ENCODE results near the gene JMJD8. TPM values are rescaled to one million over a fixed set of nuclear protein-coding genes. Genes with fewer than 3 reads are reported as not detected.

JMJD8 gene
- total and polyA plus RNA-seq, 12 donors: 50.8 to 137 (median 93.1) TPM

GRCh38 chr16:719815-720446 is 35.8 kb upstream of the JMJD8 start:
- 11 to 13% (median 13%) methylated on average over 11 to 16 of the region's 16 CpGs for WGBS, 4 donors
- peak in 1 of 7 donors; percentile 59 for DNase-seq
- intact Hi-C loops (cut with DNase I): loop anchor here in 1 of 2 donors (10.0 kb wide), 1 partner anchor 335 kb away; no protein-coding TSS in a partner anchor
- Histone ChIP-seq H3K4me3 (peak overlapping the region in 2 of 4 donors; percentile 42 to 88), H3K27me3 (no peaks in the 10 kb centered on the region), H3K9me3 (replicated peaks in 1 of 3) (no peaks in the 10 kb centered on the region), H3K36me3 (replicated peaks in 1 of 2) (no peaks in the 10 kb centered on the region), H3K27ac (peak overlapping the region in 4 of 5 donors; percentile 89 to 95 (median 90)), H3K4me1 (replicated peaks in 1 of 2) (peaks cover 24 to 30% of the 10 kb centered on the region in 2 donors)
- TF ChIP-seq POLR2A (IDR thresholded peaks at IDR 0.05) (no peak), CTCF (IDR thresholded peaks at IDR 0.05) (no peak)

GRCh38 chr16:718922-719321 is 34.8 kb upstream of the JMJD8 start:
- Histone ChIP-seq H3K9me3 (replicated peaks in 1 of 3) (no peaks in the 10 kb centered on the region), H3K27ac (no peak overlapping the region), H3K4me3 (no peak overlapping the region), H3K4me1 (replicated peaks in 1 of 2) (peaks cover 29 to 37% of the 10 kb centered on the region in 2 donors), H3K27me3 (no peaks in the 10 kb centered on the region), H3K36me3 (replicated peaks in 1 of 2) (no peaks in the 10 kb centered on the region)
- 71 to 86% (median 81%) methylated on average over 5 to 6 of the region's 6 CpGs for WGBS, 4 donors
- intact Hi-C loops (cut with DNase I): loop anchor here in 1 of 2 donors (10.0 kb wide), 1 partner anchor 336 kb away; no protein-coding TSS in a partner anchor
- no peak for TF ChIP-seq CTCF (IDR thresholded peaks at IDR 0.05)
- no peak for DNase-seq

DNA sequence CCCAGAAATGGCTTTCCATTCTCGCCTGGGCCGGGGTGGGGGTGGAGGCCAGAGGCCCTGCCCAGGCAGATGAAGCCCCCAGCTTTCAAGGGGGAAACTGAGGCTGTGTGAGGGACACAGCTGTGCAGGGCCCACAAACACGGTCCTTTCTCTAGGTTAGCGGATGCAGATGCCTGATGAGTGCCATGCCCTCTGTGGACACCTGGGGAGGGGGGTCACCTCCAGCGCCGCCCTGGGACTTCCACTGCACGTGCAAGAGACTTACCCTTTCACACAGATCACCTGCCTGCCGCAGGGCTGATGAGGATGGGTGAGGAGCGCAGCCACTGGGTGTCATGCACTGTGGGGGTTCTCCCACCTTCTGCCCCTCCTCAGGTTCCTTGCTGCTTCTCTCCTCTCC is 34.3 kb upstream of the JMJD8 start:
- no peak for TF ChIP-seq CTCF (IDR thresholded peaks at IDR 0.05)
- no peak for TF ChIP-seq POLR2A (IDR thresholded peaks at IDR 0.05)
- 86 to 98% (median 91%) methylated on average over 3 to 9 of the region's 9 CpGs for WGBS, 4 donors
- peak in 1 of 7 donors; percentile 61 for DNase-seq
- intact Hi-C loops (cut with DNase I): loop anchor here in 1 of 2 donors (10.0 kb wide), 1 partner anchor 336 kb away; no protein-coding TSS in a partner anchor
- Histone ChIP-seq H3K36me3 (replicated peaks in 1 of 2) (no peaks in the 10 kb centered on the region), H3K9me3 (replicated peaks in 1 of 3) (no peaks in the 10 kb centered on the region), H3K27me3 (no peaks in the 10 kb centered on the region), H3K4me1 (replicated peaks in 1 of 2) (peaks cover 29 to 37% of the 10 kb centered on the region in 2 donors), H3K27ac (no peak overlapping the region), H3K4me3 (no peak overlapping the region)

- Histone ChIP-seq H3K27me3 (no peaks in the 10 kb centered on the region), H3K4me3 (no peak overlapping the region), H3K9me3 (replicated peaks in 1 of 3) (no peaks in the 10 kb centered on the region), H3K36me3 (replicated peaks in 1 of 2) (no peaks in the 10 kb centered on the region), H3K4me1 (replicated peaks in 1 of 2) (peaks cover 29 to 37% of the 10 kb centered on the region in 2 donors), H3K27ac (peak overlapping the region in 1 of 5 donors; percentile 21)
- WGBS, 4 donors: 73 to 84% (median 74%) methylated on average over 15 to 32 of the region's 32 CpGs
- no peak for DNase-seq
- TF ChIP-seq POLR2A (IDR thresholded peaks at IDR 0.05) (no peak), CTCF (IDR thresholded peaks at IDR 0.05) (no peak)
- intact Hi-C loops (cut with DNase I): loop anchor here in 1 of 2 donors (10.0 kb wide), 1 partner anchor 337 kb away; no protein-coding TSS in a partner anchor
Measured at GRCh38 chr16:717450-718245, 33.5 kb upstream of the JMJD8 start.

Measured in adrenal gland (tissue), 12 donors.